ENCODE measurements around the gene DNAH9. TPM values are rescaled to one million over a fixed set of nuclear protein-coding genes. Genes with fewer than 3 reads are reported as not detected.

The DNAH9 gene
- total RNA-seq, 1 donor from 2014 or later: 1.5 TPM

DNA sequence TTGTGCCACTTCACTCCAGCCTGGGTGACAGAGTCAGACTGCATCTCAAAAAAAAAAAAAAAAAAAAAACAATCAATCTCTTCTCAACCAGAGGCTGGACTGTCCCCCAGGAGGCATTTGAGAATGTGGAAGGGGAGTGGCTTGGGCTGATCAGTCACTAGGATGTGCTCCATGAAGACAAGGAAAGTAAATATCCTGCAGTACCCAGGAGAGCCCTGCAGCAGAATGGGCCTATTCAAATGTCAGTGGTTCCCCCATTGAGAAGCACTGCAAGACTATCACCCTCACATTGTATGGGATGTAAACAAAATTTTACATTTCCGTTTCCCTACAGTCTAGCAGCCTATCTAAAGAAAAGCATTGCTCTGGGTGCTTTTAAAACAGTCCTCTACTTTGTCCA is 70.3 kb downstream of the DNAH9 start:
- DNase-seq (ENCODE audit: low spot score): no peak

DNA sequence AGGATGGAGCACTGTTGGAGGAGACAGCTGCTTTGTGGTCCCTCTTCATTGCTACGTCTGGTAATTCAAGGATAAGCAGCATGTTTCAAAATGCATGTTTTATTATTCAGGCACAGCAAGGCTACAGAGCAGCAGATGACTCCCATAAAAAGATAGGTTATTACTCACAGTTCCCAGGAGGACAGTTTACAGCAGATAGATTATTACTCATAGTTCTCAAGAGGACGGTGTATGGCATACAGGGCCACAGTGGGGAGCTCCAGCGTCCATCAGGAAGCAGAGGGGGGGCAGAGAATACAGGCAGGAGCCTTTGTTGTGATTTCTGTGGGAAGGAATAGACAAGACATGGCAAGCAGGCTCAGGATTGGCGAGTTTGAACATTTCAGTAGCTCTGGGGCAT is 72.9 kb downstream of the DNAH9 start:
- DNase-seq (ENCODE audit: low spot score): no peak

DNA sequence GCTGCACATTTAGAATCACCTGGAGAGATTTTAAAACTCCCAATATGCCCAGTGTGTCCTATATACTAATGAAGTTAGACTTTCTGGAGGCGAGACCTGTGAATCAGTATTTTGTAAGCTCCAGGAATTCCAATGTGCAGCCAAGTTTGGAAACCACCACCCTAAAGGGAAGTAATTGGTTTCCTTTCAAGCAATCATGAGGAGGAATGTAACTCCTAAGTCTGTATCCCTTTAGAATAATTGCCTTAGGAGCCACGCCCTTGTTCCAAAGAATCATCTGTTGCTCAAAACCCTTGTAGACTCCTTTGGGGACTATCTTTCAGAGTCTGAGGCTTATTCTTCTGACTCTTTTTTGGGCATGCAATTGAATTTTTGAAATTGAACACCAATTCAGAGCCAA is 84.4 kb downstream of the DNAH9 start:
- DNase-seq (ENCODE audit: low spot score): no peak

DNA sequence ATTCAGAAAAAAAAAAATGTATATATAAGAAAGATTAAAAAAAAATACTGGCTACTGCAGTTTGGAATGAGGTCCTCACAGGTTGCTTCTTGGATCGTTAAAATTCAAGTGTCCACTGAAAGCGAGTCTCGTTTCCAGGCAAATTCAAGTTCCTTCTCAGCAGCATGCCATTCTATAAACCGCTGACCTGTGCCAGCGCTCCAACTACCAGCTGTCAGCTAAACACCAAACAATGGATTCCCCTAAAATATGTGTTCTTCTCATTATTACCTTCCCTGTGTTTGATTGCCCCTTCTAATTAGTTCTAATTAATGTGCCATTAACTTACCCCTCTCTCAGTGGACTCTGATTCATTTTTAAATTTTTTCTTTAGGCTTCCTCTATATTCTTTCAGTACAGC is 92.4 kb downstream of the DNAH9 start:
- DNase-seq (ENCODE audit: low spot score): no peak

DNA sequence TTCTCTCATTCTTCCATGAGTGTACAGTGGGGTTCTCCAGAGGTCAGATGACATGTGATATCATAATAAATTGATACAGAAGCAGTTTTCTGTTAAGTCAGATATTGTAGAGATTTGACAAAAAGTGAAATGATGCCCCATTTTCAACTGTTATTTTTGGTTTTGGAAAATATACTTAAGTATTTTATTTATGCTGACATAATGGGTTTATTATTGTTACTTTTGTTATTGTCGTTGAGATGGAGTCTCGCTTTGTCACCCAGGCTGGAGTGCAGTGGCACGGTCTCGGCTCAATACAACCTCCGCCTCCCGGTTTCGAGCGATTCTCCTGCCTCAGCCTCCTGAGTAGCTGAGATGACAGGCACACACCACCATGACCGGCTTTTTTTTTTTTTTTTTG is 94.4 kb downstream of the DNAH9 start:
- no peak for DNase-seq (ENCODE audit: low spot score)

DNA sequence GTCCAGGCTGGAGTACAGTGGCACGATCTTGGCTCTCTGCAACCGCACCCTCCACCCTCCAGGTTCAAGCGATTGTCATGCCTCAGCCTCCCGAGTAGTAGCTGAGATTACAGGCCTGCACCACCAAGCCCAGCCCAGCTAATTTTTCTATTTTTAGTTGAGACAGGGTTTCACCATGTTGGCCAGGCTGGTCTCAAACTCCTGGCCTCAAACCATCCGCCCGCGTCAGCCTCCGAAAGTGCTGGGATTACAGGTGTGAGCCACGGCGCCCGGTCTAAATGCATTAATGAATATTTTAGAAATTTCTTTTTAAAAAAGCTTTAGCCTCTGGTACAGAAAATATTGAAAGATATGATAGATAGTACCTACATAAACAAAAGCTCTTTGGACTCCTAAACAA is 95.0 kb downstream of the DNAH9 start:
- DNase-seq (ENCODE audit: low spot score): no peak

DNA sequence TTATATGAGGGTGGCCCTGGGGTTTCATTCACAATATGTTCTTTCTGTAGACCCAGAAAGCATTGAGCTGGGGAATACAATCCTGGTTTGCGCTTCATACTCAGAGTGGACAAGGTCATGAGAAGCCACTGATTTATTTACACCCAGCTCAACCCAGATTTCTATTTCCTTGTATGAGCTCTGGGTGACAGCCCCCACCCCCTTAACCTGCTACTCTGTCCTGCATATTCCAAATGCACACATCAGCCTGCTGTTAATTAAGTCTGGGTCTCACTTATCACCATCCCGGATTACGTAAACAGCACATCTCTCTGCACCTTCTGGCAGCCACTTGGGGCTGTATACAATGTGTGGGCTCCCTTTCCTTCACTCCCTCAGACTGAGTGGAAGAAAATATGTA is 102.4 kb downstream of the DNAH9 start:
- DNase-seq (ENCODE audit: low spot score): no peak

DNA sequence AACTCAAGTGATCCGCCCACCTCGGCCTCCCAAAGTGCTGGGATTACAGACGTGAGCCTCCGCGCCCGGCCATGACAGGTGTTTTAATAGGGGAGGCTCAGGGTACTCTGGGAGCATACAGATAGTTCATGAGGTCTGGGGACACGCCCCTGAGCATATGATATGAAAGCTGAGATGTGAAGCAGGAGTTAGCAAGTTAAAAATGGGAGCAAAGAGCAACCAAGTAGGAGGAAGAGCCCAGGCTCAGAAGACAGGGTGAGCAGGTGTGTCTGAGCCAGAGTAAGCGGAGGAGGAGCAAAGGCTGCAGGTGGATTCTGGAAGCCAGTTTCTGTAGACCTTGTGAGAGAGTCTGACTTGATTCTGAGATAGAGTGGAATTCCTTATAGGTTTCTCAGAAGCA is 103.6 kb downstream of the DNAH9 start:
- DNase-seq (ENCODE audit: low spot score): no peak

DNA sequence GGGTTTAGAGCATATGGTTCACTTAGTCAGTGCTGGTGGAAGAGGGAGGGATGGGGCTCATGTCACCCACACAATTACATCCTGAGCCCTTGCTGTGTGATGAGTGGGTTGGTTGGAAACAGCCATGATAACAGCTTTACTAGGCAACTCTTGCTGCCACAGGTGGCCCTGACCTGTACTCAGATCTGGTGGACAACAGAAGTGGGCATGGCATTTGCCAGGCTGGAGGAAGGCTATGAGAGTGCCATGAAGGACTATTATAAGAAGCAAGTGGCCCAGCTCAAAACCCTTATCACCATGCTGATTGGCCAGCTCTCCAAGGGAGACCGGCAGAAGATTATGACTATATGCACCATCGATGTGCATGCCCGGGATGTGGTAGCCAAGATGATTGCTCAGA is 105.8 kb downstream of the DNAH9 start:
- no peak for DNase-seq (ENCODE audit: low spot score)

DNA sequence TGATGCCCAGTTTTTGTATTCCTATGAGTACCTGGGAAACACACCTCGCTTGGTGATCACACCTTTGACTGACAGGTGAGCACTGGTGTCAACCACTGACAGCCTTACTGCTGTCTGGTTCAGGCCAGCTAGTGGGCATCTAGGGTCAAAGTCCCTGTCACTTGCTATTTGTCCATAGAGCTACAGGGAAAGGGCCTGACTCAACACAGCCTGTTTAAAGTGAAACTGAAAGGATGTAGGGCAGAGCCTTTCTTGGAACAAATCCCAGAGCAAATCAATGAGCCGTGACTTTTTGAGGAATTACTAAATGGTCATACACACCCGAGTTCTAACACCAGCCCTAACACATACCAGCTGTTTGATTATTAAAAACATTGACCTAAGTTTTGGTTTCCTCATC is 106.8 kb downstream of the DNAH9 start:
- DNase-seq (ENCODE audit: low spot score): peak; percentile 86

DNA sequence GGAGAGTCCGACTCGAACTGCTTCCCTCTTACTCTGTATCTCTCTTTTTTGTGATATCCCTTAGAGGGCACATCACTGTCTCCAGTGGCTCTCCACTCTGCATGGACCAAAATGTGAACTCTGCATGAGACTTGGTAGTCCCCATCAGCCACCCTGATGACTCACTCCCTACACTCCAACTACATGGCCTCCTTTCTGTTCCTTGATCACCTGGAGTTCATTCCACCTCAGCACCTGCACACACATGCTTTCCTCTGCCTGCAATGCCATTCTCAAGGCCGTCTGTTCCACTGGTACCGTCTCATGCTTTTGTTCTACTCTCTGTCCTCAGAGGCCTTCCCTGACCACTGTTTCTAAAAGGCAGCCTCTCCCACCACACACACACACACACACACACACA is 109.3 kb downstream of the DNAH9 start:
- no peak for DNase-seq (ENCODE audit: low spot score)

DNA sequence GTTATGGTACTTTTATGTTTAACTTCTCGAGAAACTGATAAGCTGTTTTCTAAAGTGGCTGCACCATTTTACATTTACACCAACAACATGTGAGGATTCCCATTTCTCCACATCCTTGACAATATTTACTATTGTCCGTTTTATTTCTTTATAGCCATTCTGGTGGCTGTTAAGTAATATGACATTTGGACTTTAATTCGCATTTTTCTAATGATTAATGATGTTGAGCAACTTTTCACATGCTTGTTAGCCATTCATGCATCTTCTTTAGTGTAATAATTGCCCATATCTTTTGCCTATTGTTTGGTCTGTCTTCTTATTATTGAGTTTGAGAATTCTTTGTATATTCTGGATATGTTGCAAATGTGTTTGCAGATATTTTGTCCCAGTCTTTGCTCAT is 114.2 kb downstream of the DNAH9 start:
- DNase-seq (ENCODE audit: low spot score): no peak

DNA sequence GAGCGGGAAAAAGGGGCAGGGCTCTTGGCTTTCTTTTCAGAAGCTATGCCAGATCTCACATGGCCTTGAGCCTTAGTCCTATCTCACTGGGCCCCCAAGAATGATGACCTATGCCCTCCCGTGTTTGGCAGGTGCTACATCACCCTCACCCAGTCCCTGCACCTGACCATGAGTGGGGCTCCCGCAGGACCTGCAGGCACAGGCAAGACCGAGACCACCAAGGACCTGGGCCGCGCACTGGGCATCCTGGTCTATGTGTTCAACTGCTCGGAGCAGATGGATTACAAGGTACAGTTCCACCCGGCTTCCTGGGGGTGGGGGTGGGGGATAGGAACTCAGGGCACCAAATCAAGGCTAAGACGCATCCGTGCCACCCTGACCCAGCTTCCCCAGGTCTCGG is 120.9 kb downstream of the DNAH9 start:
- DNase-seq (ENCODE audit: low spot score): no peak

DNA sequence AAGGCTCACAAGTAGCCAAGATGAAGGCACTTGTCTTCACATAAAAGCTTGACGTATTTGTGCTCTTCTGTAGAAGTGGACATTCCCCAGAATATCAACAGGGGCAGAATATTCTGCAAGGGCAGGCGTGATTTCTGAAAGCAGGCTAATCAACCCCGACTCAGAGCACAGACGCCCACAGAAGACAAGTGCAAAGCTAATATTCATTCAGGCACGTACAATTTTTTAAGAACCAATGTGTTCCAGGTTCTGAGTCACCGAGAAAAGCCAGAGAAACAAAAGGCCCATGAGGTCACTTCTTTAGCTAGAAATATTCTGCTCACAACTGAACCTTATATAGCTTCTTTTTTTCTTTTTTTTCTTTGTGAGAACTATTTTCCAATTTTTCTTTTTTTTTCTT is 121.6 kb downstream of the DNAH9 start:
- DNase-seq (ENCODE audit: low spot score): no peak

DNA sequence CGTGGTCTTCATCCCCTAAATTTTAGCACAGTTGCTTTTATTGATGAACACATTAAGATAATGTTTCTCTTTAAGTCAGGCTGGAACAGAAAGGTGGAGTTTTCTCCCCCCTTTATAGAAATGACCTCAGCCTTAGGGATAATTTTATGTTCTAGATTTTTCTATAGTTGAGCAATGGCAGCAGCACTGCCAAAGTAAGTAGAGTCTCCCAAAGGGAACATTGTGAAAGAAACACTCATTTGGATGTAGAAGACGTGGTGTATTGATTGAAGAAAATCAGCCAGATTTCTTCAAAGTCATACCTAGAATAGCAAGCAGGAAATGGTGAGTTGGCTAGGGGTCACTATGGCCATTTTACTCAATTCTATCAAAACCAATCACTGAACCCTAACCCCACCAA is 122.5 kb downstream of the DNAH9 start:
- DNase-seq (ENCODE audit: low spot score): no peak

DNA sequence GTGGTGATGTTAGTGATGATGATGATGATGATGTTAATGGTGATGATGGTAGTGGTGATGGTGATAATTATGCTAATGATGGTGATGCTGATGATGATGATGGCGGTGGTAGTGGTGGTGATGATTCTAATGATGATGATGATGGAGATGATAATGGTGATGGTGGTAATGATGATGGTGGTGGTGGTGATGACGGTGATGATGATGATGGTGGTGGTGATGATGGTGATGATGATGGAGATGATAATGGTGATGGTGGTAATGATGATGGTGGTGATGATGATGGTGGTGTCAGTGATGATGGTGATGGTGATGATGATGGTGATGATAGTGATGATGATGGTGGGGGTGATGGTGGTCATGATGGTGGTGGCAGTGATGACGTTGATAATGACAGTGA is 132.5 kb downstream of the DNAH9 start:
- no peak for DNase-seq (ENCODE audit: low spot score)

DNA sequence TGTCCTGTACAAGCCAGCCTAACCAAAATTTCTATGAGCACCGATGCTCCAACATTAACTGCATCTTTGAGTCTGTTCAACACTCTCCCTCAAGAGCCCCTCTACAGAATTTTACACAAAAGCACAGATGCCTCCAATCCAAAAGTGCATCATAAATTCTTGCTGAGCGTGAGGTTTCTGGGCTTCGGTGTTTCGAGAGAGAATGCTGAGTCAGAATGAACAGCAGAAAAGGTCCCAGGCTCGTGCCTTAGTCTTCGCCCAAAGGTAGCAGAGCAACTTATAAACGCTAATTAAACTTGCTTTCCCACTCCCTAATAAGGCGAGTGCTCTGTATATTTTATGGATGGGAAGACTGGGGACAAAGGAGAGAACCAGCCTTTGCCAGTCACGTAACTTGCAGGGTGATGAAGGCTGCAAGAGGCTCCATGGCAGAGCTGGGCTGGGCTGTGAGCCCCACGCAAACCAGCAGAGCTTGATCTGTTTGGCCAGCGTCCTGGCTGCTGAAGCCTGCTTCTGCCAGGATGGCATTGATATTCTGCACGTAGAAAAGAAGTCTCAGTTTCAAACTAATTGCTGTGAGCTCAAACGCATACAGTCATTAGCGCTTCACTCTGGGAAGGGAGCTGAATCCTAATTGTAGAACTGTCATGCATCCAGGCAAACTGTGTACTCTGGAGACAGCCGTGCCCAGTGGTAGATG is 138.5 kb downstream of the DNAH9 start:
- no peak for DNase-seq (ENCODE audit: low spot score)

DNA sequence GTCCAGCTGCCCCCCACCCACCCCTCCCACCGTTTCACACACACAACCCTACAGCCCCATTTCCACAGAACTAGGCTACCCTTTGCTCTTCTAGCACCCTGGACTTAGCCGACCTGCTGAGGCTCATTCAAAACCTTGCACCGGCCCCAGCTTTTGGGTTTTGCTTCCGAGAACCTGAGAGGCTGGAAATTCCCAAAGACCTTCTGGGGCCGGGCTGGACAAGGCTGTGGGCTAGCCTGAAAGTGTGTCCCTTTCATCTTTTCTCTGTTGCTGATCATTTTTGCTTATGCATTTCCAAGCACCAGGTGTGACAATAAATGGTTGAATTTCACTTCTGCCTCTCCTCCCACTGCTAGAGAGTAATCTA is 139.0 kb downstream of the DNAH9 start:
- DNase-seq (ENCODE audit: low spot score): no peak

DNA sequence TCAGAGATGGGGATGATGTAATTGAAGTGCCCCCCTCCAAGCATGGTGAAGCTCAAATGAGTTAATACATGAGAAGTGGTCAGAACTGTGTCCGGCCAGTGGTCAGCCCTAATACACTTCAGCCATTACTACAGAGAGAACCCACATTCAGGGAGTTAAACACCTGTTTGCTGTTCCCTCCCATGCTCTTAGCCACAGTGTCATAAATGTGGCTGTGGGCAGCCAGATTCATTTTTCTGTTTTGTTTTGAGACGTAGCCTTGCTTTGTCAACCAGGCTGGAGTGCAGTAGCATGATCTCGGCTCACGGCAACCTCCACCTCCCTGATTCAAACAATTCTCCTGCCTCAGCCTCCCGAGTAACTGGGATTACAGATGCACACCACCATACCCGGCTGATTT is 139.9 kb downstream of the DNAH9 start:
- no peak for DNase-seq (ENCODE audit: low spot score)

DNA sequence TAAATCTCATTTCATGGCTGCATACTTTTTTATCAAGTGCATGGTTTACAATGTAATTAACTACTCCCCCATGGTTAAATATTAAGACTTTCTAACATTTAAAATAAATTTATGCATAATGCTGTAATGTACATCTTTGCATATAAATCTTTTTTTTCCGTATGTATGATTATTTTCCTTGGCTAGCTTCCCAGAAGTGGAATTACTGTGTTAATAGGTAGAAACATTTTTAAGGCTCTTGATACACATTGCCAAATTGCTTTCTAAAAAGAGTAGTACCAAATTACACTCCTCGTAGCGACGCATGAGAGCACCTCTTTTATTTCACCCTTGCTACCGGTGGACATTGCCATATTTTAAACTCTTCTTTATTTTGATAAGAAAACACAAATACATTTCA is 141.1 kb downstream of the DNAH9 start:
- no peak for DNase-seq (ENCODE audit: low spot score)

DNA sequence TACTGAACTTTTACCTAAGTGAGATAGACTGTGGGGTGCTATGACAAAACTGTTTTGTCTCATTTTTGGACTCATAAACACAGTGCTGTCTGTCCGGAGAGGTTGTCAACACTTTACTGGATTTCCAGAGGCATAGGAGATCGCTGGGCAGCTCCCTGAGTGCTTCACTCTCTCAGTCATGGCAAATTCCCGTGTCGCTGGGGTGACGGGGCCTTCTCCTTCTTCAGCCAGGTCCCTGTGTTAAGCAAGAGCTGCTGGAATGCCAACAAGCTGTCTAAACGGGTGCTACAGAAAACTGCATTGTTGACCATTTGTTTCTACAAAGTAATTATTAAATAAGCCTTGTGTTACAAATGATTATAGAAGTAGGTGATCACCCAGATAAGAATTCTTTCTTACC is 141.6 kb downstream of the DNAH9 start:
- DNase-seq (ENCODE audit: low spot score): no peak

DNA sequence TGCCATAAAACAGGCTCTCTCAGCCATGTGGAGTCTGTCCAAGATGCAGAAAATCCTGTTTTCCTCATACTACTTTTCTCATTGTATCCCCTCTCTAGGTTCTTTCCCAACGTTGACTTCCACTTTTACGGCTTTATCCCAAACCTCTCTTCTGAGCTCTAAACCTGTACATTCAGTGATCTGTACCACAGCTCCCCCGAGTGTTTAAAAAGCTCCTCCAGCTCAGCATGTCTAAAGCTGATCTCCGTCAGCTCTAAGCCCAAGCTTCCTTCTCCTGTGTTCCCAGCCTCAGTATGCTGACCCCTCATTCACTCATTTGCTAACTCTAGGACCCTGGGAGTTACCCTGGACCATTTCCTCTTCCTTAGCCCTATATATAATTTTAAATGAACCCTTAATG is 144.6 kb downstream of the DNAH9 start:
- peak; percentile 16 for DNase-seq (ENCODE audit: low spot score)

DNA sequence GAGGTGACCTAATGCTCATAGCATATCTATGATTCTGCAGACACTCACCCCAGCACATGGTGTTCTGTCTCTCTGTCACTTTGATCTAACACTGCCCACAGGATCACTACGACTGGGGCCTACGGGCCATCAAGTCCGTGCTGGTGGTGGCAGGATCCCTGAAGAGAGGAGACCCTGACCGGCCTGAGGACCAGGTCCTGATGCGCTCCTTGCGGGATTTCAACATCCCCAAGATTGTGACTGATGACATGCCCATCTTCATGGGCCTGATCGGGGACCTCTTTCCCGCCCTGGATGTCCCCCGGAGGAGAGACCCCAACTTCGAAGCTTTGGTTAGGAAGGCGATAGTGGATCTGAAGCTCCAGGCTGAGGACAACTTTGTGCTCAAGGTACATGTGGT is 146.4 kb downstream of the DNAH9 start:
- DNase-seq (ENCODE audit: low spot score): no peak

DNA sequence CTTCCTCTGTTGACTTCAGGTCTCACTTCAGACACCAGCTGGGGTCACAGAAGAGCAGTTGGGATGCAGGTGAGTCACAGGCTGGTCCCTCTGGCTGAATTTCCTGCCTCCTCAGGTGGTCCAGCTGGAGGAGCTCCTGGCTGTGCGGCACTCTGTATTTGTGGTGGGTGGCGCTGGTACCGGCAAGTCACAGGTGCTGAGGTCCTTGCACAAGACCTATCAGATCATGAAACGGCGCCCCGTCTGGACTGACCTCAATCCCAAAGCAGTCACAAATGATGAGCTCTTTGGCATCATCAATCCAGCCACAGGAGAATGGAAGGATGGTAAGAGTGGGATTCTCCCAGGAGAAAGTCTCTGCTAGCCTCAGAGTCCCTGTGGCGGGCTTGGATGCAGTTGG is 149.2 kb downstream of the DNAH9 start:
- DNase-seq (ENCODE audit: low spot score): no peak

DNA sequence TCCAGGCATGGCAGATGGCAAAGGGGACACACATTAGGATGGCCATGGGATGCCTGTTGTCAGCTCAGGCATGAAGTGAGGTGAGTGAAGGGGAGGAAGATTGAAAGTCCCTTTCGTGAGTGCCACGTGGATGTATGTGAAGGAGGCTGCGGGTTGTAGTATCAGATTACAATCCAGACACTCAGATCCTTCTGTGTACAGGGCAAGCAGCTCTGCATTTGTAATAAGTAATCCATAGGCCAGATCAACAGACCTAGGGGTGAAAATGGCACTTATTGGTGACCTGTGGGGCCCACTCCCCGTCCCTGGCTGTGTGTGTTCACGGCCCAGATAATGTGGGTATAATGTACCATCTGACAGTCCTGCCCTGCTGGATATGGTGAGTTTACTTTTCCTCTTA is 159.5 kb downstream of the DNAH9 start:
- no peak for DNase-seq (ENCODE audit: low spot score)
